Loucy (cell line): ENCODE data around the gene ZNF521.

Experiments
- H2AFZ ChIP-seq: fragments of 200-600 bp; sonication (generic); 2 replicates; pipeline ENCODE4 v1.6.0; 2016; ENCODE audit warnings: antibody characterized with exemption, mild to moderate bottlenecking, low read length, moderate library complexity
- H3F3A ChIP-seq: fragments of 200-600 bp; 2 replicates; pipeline ENCODE4 v1.6.0; 2016; ENCODE audit warnings: antibody characterized with exemption, low read depth, mild to moderate bottlenecking
- H3K27me3 ChIP-seq: fragments of 200-600 bp; sonication (generic); 2 replicates; pipeline ENCODE4 v1.6.1; 2014; ENCODE audit warnings: low read length, mild to moderate bottlenecking; ENCODE audit not compliant: insufficient read depth, poor library complexity, severe bottlenecking
- H3K36me3 ChIP-seq: fragments of 200-600 bp; sonication (generic); 2 replicates; pipeline ENCODE4 v1.6.1; 2016; ENCODE audit warnings: low read length; ENCODE audit not compliant: insufficient read depth
- H3K4me1 ChIP-seq: fragments of 200-600 bp; sonication (generic); 2 replicates; pipeline ENCODE4 v1.5.1; 2014; ENCODE audit warnings: low read length, mild to moderate bottlenecking; ENCODE audit not compliant: insufficient read depth, poor library complexity, severe bottlenecking
- H3K4me2 ChIP-seq: fragments of 200-600 bp; sonication (generic); 2 replicates; pipeline ENCODE4 v1.6.0; 2014; ENCODE audit warnings: antibody characterized with exemption, low read length, low read depth, mild to moderate bottlenecking; ENCODE audit not compliant: poor library complexity, severe bottlenecking
- H3K4me3 ChIP-seq: fragments of 200-600 bp; sonication (generic); 2 replicates; pipeline ENCODE4 v1.5.1; 2014; ENCODE audit warnings: low read length, mild to moderate bottlenecking, mixed read lengths; ENCODE audit not compliant: poor library complexity, severe bottlenecking
- H3K79me2 ChIP-seq: fragments of 200-600 bp; sonication (generic); 2 replicates; pipeline ENCODE4 v1.6.1; 2014; ENCODE audit warnings: low read length; ENCODE audit not compliant: insufficient read depth
- H3K9ac ChIP-seq: fragments of 200-600 bp; sonication (generic); 2 replicates; pipeline ENCODE4 v1.6.0; 2014; ENCODE audit warnings: mild to moderate bottlenecking, low read depth, low read length, moderate library complexity; ENCODE audit not compliant: poor library complexity, severe bottlenecking
- H3K9me2 ChIP-seq: fragments of 200-600 bp; sonication (generic); replicated peaks from 2 replicates; pipeline ENCODE4 v1.6.1; 2016; ENCODE audit warnings: low read depth, low read length, mixed read lengths
- H3K9me3 ChIP-seq: fragments of 200-600 bp; sonication (generic); 2 replicates; pipeline ENCODE4 v1.6.1; 2014; ENCODE audit warnings: mild to moderate bottlenecking, antibody characterized with exemption, low read length, low read depth; ENCODE audit not compliant: insufficient read depth
- H4K20me1 ChIP-seq: fragments of 200-600 bp; sonication (generic); 2 replicates; pipeline ENCODE4 v1.6.0; 2014; ENCODE audit warnings: antibody characterized with exemption, low read length, mild to moderate bottlenecking; ENCODE audit not compliant: insufficient read depth, poor library complexity, severe bottlenecking
- EZH2phosphoT487 ChIP-seq: fragments of 200-600 bp; IDR thresholded peaks from 2 replicates; pipeline ENCODE4 v1.6.1; 2018; ENCODE audit warnings: antibody characterized with exemption, mild to moderate bottlenecking, moderate library complexity, borderline replicate concordance
- TF ChIP-seq, protein P1 (sequence below): fragments of 200-600 bp; sonication (generic); conservative IDR thresholded peaks from 2 replicates; pipeline ENCODE4 v1.5.1; 2014; ENCODE audit warnings: mild to moderate bottlenecking, antibody characterized with exemption, low read length

Gene ZNF521

DNA sequence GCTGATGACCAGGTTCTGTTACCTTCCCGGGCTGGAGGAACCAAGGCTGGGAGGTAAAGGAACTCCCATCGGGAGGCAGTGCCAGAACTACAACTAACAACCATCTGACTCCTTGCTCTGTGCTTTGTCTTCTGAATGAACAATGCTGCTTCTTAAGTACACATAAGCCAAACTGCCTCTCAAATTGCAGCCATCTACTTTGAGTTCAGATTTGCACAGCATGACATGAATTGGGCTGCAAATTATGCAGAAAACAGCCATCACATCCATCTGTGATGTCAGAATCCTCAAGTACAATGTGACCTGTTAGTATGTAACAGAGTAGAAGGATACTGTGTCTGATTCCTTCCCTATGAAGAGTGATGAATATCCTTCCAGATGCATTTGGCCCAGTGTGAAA lies 290.6 kb downstream of the ZNF521 start:
- no peaks in the 10 kb centered on the region for H3K79me2 ChIP-seq
- H3K9me2 ChIP-seq: no peaks in the 10 kb centered on the region
- H3K4me3 ChIP-seq: no peak overlapping the region
- peaks cover 13% of the 10 kb centered on the region for H3K4me1 ChIP-seq
- H3F3A ChIP-seq: no peaks in the 10 kb centered on the region
- H2AFZ ChIP-seq: no peak overlapping the region
- peaks cover 6% of the 10 kb centered on the region; the same call in 1 of the 2 replicates for H3K36me3 ChIP-seq
- no peak for TF ChIP-seq EZH2phosphoT487
- TF ChIP-seq, protein P1, sequence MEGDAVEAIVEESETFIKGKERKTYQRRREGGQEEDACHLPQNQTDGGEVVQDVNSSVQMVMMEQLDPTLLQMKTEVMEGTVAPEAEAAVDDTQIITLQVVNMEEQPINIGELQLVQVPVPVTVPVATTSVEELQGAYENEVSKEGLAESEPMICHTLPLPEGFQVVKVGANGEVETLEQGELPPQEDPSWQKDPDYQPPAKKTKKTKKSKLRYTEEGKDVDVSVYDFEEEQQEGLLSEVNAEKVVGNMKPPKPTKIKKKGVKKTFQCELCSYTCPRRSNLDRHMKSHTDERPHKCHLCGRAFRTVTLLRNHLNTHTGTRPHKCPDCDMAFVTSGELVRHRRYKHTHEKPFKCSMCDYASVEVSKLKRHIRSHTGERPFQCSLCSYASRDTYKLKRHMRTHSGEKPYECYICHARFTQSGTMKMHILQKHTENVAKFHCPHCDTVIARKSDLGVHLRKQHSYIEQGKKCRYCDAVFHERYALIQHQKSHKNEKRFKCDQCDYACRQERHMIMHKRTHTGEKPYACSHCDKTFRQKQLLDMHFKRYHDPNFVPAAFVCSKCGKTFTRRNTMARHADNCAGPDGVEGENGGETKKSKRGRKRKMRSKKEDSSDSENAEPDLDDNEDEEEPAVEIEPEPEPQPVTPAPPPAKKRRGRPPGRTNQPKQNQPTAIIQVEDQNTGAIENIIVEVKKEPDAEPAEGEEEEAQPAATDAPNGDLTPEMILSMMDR: no peak
- no peak overlapping the region for H3K9ac ChIP-seq
- H3K27me3 ChIP-seq: no peaks in the 10 kb centered on the region
- H4K20me1 ChIP-seq: no peaks in the 10 kb centered on the region
- H3K9me3 ChIP-seq: no peaks in the 10 kb centered on the region
- H3K4me2 ChIP-seq: no peak overlapping the region

DNA sequence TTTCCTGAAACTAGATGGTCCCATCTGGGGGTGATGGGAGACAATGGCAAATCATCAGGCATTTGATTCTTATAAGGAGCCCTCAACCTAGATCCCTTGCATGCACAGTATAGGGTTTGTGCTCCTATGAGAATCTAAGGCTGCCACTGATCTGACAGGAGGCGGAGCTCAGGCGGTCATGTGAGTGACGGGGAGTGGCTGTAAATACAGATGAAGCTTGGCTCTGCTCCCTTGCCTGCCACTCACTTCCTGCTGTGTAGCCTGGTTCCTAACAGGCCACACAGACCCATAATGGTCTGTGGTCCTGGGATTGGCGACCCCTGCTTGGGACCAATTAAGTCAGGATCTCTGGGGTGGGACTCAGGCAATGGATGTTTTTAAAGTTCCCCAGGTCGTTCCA lies 293.4 kb downstream of the ZNF521 start:
- no peak overlapping the region for H3K4me2 ChIP-seq

DNA sequence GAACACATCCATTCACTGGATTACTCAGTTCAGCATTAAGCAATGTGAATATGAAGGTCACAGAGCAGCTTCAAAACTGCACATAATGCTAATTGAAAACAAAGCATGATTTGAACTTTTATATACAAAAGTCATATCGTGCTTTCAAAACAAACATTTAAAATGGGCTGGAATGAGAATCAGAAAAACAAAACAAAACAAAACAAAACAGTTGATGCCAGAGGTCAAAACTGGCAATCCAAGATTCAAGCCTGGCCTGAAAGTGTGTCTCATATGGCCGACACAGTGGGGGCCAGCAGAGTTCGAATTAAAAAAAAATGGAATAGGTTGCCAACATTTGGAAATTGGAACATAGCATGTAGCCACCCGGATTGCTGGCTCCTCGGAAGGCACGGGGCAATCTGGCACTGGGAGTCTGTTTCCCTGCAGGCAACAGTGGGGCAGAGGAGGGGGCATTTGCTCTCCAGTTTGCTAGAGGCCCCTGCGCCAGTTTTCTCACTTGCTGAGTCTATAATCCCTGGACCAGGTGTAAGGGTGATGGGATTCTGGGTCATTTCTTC lies 294.4 kb downstream of the ZNF521 start:
- Histone ChIP-seq H3K9me3 (no peaks in the 10 kb centered on the region), H3K9ac (no peak overlapping the region), H3F3A (no peaks in the 10 kb centered on the region), H3K9me2 (no peaks in the 10 kb centered on the region), H2AFZ (no peak overlapping the region), H3K79me2 (no peaks in the 10 kb centered on the region), H3K36me3 (peaks cover 6% of the 10 kb centered on the region; the same call in 1 of the 2 replicates), H3K27me3 (no peaks in the 10 kb centered on the region), H3K4me3 (no peak overlapping the region), H3K4me2 (no peak overlapping the region), H4K20me1 (no peaks in the 10 kb centered on the region), H3K4me1 (peaks cover 12% of the 10 kb centered on the region)
- TF ChIP-seq EZH2phosphoT487: no peak
- TF ChIP-seq, protein P1: no peak

More for the DNA sequence above, 293.4 kb downstream of the ZNF521 start:
- Histone ChIP-seq H2AFZ (no peak overlapping the region), H3K79me2 (no peaks in the 10 kb centered on the region), H3K4me3 (no peak overlapping the region), H3K36me3 (peaks cover 6% of the 10 kb centered on the region; the same call in 1 of the 2 replicates), H3K27me3 (no peaks in the 10 kb centered on the region), H3K4me1 (peaks cover 12% of the 10 kb centered on the region), H4K20me1 (no peaks in the 10 kb centered on the region), H3F3A (no peaks in the 10 kb centered on the region), H3K9ac (no peak overlapping the region), H3K9me2 (no peaks in the 10 kb centered on the region), H3K9me3 (no peaks in the 10 kb centered on the region)
- TF ChIP-seq EZH2phosphoT487: no peak
- TF ChIP-seq, protein P1: no peak
